H1 (cell line): ENCODE results near the gene IGLL5. TPM values are rescaled to one million over a fixed set of nuclear protein-coding genes. Genes with fewer than 3 reads are reported as not detected.

ENCODE experiments used
- CTCF ChIA-PET: fragments of 300-600 bp; sonication (Branson Sonifier 250); formaldehyde crosslinking; loops from one replicate; lab custom pipeline; 2021; ENCODE audit not compliant: partially characterized antibody; lab: Charles Lee
- POLR2A ChIA-PET: fragments of 300-600 bp; sonication (Branson Sonifier 250); formaldehyde crosslinking; loops from one replicate; lab custom pipeline; 2021; ENCODE audit warnings: inconsistent platforms; ENCODE audit not compliant: partially characterized antibody; lab: Charles Lee
- DNase-seq, 2 experiments: peaks; one replicate each; pipeline versions ENCODE4 v3.0.0 to v3.0.0-alpha.2; 2010 to 2022; ENCODE audit warnings: low spot score in 2 of 2, low read depth in 1 of 2, mixed read lengths in 1 of 2
- FAIRE-seq: peaks from 2 replicates; lab custom pipeline; 2011; peaks lifted over from hg19 to GRCh38; lab: Jason Lieb, UNC
- H2AFZ ChIP-seq: 2 replicates; pipeline ENCODE4 v1.8.1; 2012; ENCODE audit warnings: low read length, inconsistent platforms
- H2AK5ac ChIP-seq: 2 replicates; pipeline ENCODE4 v1.6.1; 2013; ENCODE audit warnings: low read depth, low read length
- H2BK120ac ChIP-seq: replicated peaks from 2 replicates; pipeline ENCODE3; 2013; ENCODE audit warnings: low read depth, low read length, inconsistent platforms
- H2BK12ac ChIP-seq: 2 replicates; pipeline ENCODE4 v1.6.1; 2013; ENCODE audit warnings: low read depth, low read length
- H2BK15ac ChIP-seq: 2 replicates; pipeline ENCODE4 v1.6.1; 2013; ENCODE audit warnings: low read length
- H2BK20ac ChIP-seq: 2 replicates; pipeline ENCODE4 v1.6.1; 2013; ENCODE audit warnings: low read length
- H2BK5ac ChIP-seq: 2 replicates; pipeline ENCODE4 v1.6.1; 2013; ENCODE audit warnings: low read depth, low read length
- H3K14ac ChIP-seq: 2 replicates; pipeline ENCODE4 v1.6.1; 2013; ENCODE audit warnings: inconsistent platforms; ENCODE audit not compliant: insufficient read length
- H3K18ac ChIP-seq: 2 replicates; pipeline ENCODE4 v1.6.1; 2013; ENCODE audit warnings: low read length; ENCODE audit errors: extremely low read depth
- H3K23ac ChIP-seq: 2 replicates; pipeline ENCODE4 v1.6.1; 2013; ENCODE audit warnings: inconsistent platforms; ENCODE audit not compliant: insufficient read length
- H3K23me2 ChIP-seq: 2 replicates; pipeline ENCODE4 v1.6.1; 2013; ENCODE audit warnings: low read depth, low read length
- H3K27ac ChIP-seq: 2 replicates; pipeline ENCODE4 v1.6.1; 2011; ENCODE audit warnings: low read depth, low read length, inconsistent platforms
- H3K27me3 ChIP-seq, 4 experiments: replicated peaks in 1 of 4; 1 replicate in 1 of 4; 2 replicates in 3 of 4; pipeline versions ENCODE4 v1.6.1 to v1.8.1; 2011 to 2013; ENCODE audit warnings: low read length in 3 of 4, mild to moderate bottlenecking in 3 of 4, inconsistent platforms in 2 of 4, mixed read lengths in 2 of 4, moderate library complexity in 1 of 4; ENCODE audit not compliant: control insufficient read depth in 3 of 4, insufficient read depth in 3 of 4; ENCODE audit errors: extremely low read depth in 1 of 4
- H3K36me3 ChIP-seq, 4 experiments: 2 replicates each; pipeline versions ENCODE4 v1.6.1 to v1.8.1; 2011 to 2013; ENCODE audit warnings: mild to moderate bottlenecking in 4 of 4, low read length in 3 of 4, moderate library complexity in 2 of 4, control low read depth in 1 of 4, inconsistent platforms in 1 of 4; ENCODE audit not compliant: insufficient read depth in 4 of 4, control insufficient read depth in 2 of 4
- H3K4ac ChIP-seq: replicated peaks from 2 replicates; pipeline ENCODE3; 2013; ENCODE audit warnings: low read length, low read depth, mixed read lengths, inconsistent platforms; ENCODE audit not compliant: insufficient read length
- H3K4me1 ChIP-seq, 4 experiments: replicated peaks in 1 of 4; 1 replicate in 1 of 4; 2 replicates in 3 of 4; pipeline versions ENCODE4 v1.6.1 to v1.8.1; 2011 to 2013; ENCODE audit warnings: low read length in 3 of 4, inconsistent platforms in 2 of 4, mixed read lengths in 1 of 4; ENCODE audit not compliant: insufficient read depth in 4 of 4, control insufficient read depth in 3 of 4
- H3K4me2 ChIP-seq, 2 experiments: 2 replicates each; pipeline versions ENCODE4 v1.6.1 to v1.8.1; 2011 to 2013; ENCODE audit warnings: low read depth in 2 of 2, low read length in 2 of 2, control low read depth in 1 of 2, inconsistent platforms in 1 of 2, mild to moderate bottlenecking in 1 of 2; ENCODE audit not compliant: insufficient read depth in 1 of 2
- H3K4me3 ChIP-seq, 4 experiments: fragments of 200-600, 300-600 bp in 1 of 4; sonication (generic), shearing (Covaris generic), sonication (Bioruptor Twin) in 1 of 4; 2 replicates each; pipeline versions ENCODE4 v1.5.1 to v1.8.1; 2011 to 2016; ENCODE audit warnings: low read length in 4 of 4, low read depth in 3 of 4, control low read depth in 2 of 4, inconsistent platforms in 2 of 4, mild to moderate bottlenecking in 2 of 4, mixed read lengths in 1 of 4, moderate library complexity in 1 of 4; ENCODE audit not compliant: insufficient read depth in 2 of 4; ENCODE audit errors: extremely low read depth in 1 of 4
- H3K56ac ChIP-seq: replicated peaks from 2 replicates; pipeline ENCODE3; 2013; ENCODE audit warnings: low read depth, mild to moderate bottlenecking, mixed read lengths, low read length, inconsistent platforms; ENCODE audit not compliant: insufficient read length
- H3K79me1 ChIP-seq: 2 replicates; pipeline ENCODE4 v1.6.1; 2013; ENCODE audit warnings: low read depth, low read length, control low read depth
- H3K79me2 ChIP-seq, 2 experiments: 2 replicates each; pipeline versions ENCODE4 v1.6.1 to v1.8.1; 2012 to 2013; ENCODE audit warnings: low read length in 2 of 2, mild to moderate bottlenecking in 2 of 2, inconsistent platforms in 1 of 2; ENCODE audit not compliant: insufficient read depth in 2 of 2, control insufficient read depth in 1 of 2
- H3K9ac ChIP-seq, 4 experiments: replicated peaks in 1 of 4; 1 replicate in 1 of 4; 2 replicates in 3 of 4; pipeline versions ENCODE4 v1.6.1 to v1.8.1; 2011 to 2013; ENCODE audit warnings: low read depth in 3 of 4, low read length in 3 of 4, control low read depth in 2 of 4, mild to moderate bottlenecking in 2 of 4, moderate library complexity in 2 of 4, inconsistent platforms in 1 of 4; ENCODE audit errors: extremely low read depth in 1 of 4
- H3K9me3 ChIP-seq, 2 experiments: 2 replicates each; pipeline versions ENCODE4 v1.6.1 to v1.8.1; 2012 to 2013; ENCODE audit warnings: mild to moderate bottlenecking in 2 of 2, moderate library complexity in 2 of 2, control low read depth in 1 of 2, inconsistent platforms in 1 of 2, low read depth in 1 of 2, low read length in 1 of 2, mixed read lengths in 1 of 2; ENCODE audit not compliant: insufficient read depth in 2 of 2
- H4K20me1 ChIP-seq, 2 experiments: replicated peaks in 1 of 2; 2 replicates each; pipeline versions ENCODE3 to v1.8.1; 2011 to 2013; ENCODE audit warnings: inconsistent platforms in 2 of 2, low read length in 2 of 2, mild to moderate bottlenecking in 1 of 2; ENCODE audit not compliant: insufficient read depth in 2 of 2, control insufficient read depth in 1 of 2
- H4K5ac ChIP-seq: 2 replicates; pipeline ENCODE4 v1.6.1; 2013; ENCODE audit warnings: low read length, low read depth, mixed read lengths, inconsistent platforms; ENCODE audit not compliant: insufficient read length
- H4K8ac ChIP-seq: 2 replicates; pipeline ENCODE4 v1.8.0; 2013; ENCODE audit warnings: mild to moderate bottlenecking, moderate library complexity, low read length, inconsistent platforms; ENCODE audit not compliant: insufficient read depth; ENCODE audit errors: extremely low read depth
- H4K91ac ChIP-seq: replicated peaks from 2 replicates; pipeline ENCODE3; 2013; ENCODE audit warnings: low read length, mixed read lengths, inconsistent platforms; ENCODE audit not compliant: insufficient read length
- BCL11A ChIP-seq, 2 experiments: IDR thresholded peaks; one replicate each; pipeline ENCODE4 v1.6.1; 2011; ENCODE audit warnings: low read depth in 2 of 2, low read length in 2 of 2, mild to moderate bottlenecking in 2 of 2
- EZH2 ChIP-seq: fragments of 200-600 bp; sonication (generic); IDR thresholded peaks from 2 replicates; pipeline ENCODE4 v1.7.1; 2012; ENCODE audit warnings: low read depth, mild to moderate bottlenecking, moderate library complexity, low read length, inconsistent platforms; ENCODE audit not compliant: severe bottlenecking
- KDM4A ChIP-seq: IDR thresholded peaks from one replicate; pipeline ENCODE4 v1.7.1; 2012; ENCODE audit warnings: low read depth, mild to moderate bottlenecking, moderate library complexity, low read length, inconsistent platforms; ENCODE audit not compliant: severe bottlenecking
- POU5F1 ChIP-seq: IDR thresholded peaks from 2 replicates; pipeline ENCODE4 v1.6.1; 2011; ENCODE audit warnings: low read depth, mild to moderate bottlenecking, low read length, moderate library complexity
- RFX5 ChIP-seq: IDR thresholded peaks from 2 replicates; pipeline ENCODE4 v1.6.1; 2011; ENCODE audit warnings: low read depth, low read length, improper control_type of control experiment, borderline replicate concordance
- RXRA ChIP-seq: IDR thresholded peaks from 2 replicates; pipeline ENCODE4 v1.6.1; 2011; ENCODE audit warnings: low read depth, mild to moderate bottlenecking, low read length, moderate library complexity; ENCODE audit not compliant: insufficient read depth
- SUZ12 ChIP-seq: fragments of 200-600 bp; sonication (generic); IDR thresholded peaks from 2 replicates; pipeline ENCODE4 v1.6.1; 2012; ENCODE audit warnings: mild to moderate bottlenecking, inconsistent platforms, low read length, moderate library complexity, mixed read lengths
- TAF7 ChIP-seq: optimal IDR thresholded peaks from 2 replicates; pipeline ENCODE3; 2011; ENCODE audit warnings: low read depth, mild to moderate bottlenecking, inconsistent platforms, low read length, moderate library complexity, borderline replicate concordance
- ZNF274 ChIP-seq: IDR thresholded peaks from 2 replicates; pipeline ENCODE4 v1.7.0; 2012; ENCODE audit warnings: low read length, borderline replicate concordance; ENCODE audit errors: extremely low read depth
- WGBS, 2 experiments: shearing (Covaris generic) in 1 of 2; methylation state at CpG; one replicate each; pipeline versions ENCODE4 v1.1.6 to v1.1.7; 2013 to 2015; ENCODE audit warnings: low lambda C conversion rate in 2 of 2, mixed read lengths in 2 of 2, inconsistent platforms in 1 of 2, low coverage in 1 of 2, missing lambda C conversion rate in 1 of 2; ENCODE audit not compliant: insufficient replicate concordance in 2 of 2, insufficient coverage in 1 of 2, insufficient read length in 1 of 2; ENCODE audit errors: extremely low coverage in 1 of 2, missing lambda C conversion rate in 1 of 2; 5-methylcytosine and 5-hydroxymethylcytosine counted together
- polyA plus RNA-seq, 7 experiments: library from polyadenylated mRNA; depleted of rRNA in 3 of 7; stranded (reverse) in 5 of 7; unstranded in 2 of 7; fragments of >200 nt in 5 of 7; fragments of 200-250 nt in 2 of 7; gene quantifications; 1 replicate in 5 of 7; 2 replicates in 1 of 7; 4 replicates in 1 of 7; pipeline versions ENCODE4 v1.2.1 to v1.2.3, GENCODE V29; 2011 to 2013; ENCODE audit warnings: missing spikeins in 2 of 7, mixed read lengths in 2 of 7
- total RNA-seq: library from RNA; stranded (reverse); fragmentation: NEBNext Ultra II Directional; extraction: Animal tissue kit (Norgen Biotek cat#: 25700); gene quantifications from 2 replicates; pipeline ENCODE4 v1.2.1, GENCODE V29; 2021
- TF ChIP-seq, protein P1 (sequence below): IDR thresholded peaks from 2 replicates; pipeline ENCODE4 v1.6.1; 2011; ENCODE audit warnings: low read depth, mild to moderate bottlenecking, low read length; ENCODE audit not compliant: insufficient read depth

Gene IGLL5
- total and polyA plus RNA-seq, 2 of the 8 experiments (the other 6 are each of a cell fraction or from before 2014, with no cell fraction given) = not detected

- Histone ChIP-seq H3K18ac (no peak overlapping the region), H3K4me3 (no peak overlapping the region), H4K8ac (peak overlapping the region; percentile 5; the same call in 1 of the 2 replicates), H2BK5ac (no peak overlapping the region), H2AFZ (no peak overlapping the region), H3K27me3 (peaks cover 9 to 25% (median 19%) of the 10 kb centered on the region in 4 experiments), H3K36me3 (no peaks in the 10 kb centered on the region), H4K91ac (no peak overlapping the region), H2BK12ac (no peak overlapping the region), H4K20me1 (no peaks in the 10 kb centered on the region), H2BK120ac (no peak overlapping the region), H2BK15ac (no peak overlapping the region), H3K4ac (no peak overlapping the region), H4K5ac (no peak overlapping the region), H2BK20ac (no peak overlapping the region), H3K9me3 (peaks cover 22 to 52% of the 10 kb centered on the region in 2 experiments), H3K79me1 (no peaks in the 10 kb centered on the region; the same call in 1 of the 2 replicates), H3K4me2 (no peak overlapping the region), H3K4me1 (no peaks in the 10 kb centered on the region), H3K14ac (no peak overlapping the region), H3K23me2 (no peaks in the 10 kb centered on the region), H3K79me2 (no peaks in the 10 kb centered on the region), H2AK5ac (no peak overlapping the region), H3K27ac (no peak overlapping the region), H3K56ac (no peak overlapping the region), H3K23ac (no peak overlapping the region), H3K9ac (no peak overlapping the region)
- ChIA-PET CTCF (no interaction called here), POLR2A (no interaction called here)
- FAIRE-seq (no peak), DNase-seq (no peak)
- WGBS, 2 experiments = 77% methylated on average over 10 of the region's 10 CpGs; no CpG with 5 or more reads in 1 of the 2 experiments
- TF ChIP-seq SUZ12 (no peak), TAF7 (no peak), ZNF274 (no peak), RFX5 (no peak), BCL11A (IDR thresholded peaks at IDR 0.05; ENCODE audit: low read depth in 2 of 2, low read length in 2 of 2) (no peak), KDM4A (no peak), POU5F1 (no peak), RXRA (no peak), EZH2 (no peak)
- TF ChIP-seq, protein P1, sequence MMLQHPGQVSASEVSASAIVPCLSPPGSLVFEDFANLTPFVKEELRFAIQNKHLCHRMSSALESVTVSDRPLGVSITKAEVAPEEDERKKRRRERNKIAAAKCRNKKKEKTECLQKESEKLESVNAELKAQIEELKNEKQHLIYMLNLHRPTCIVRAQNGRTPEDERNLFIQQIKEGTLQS = no peak
Measured at GRCh38 chr22:22893077-22893805, 5.6 kb downstream of the IGLL5 start.
